Vagina (tissue), 2 donors: ENCODE measurements around the gene SF3B5. TPM values are rescaled to one million over a fixed set of nuclear protein-coding genes. Genes with fewer than 3 reads are reported as not detected.

Source experiments
- DNase-seq, 2 donors: peaks; one replicate each; pipeline ENCODE4 v3.0.0-alpha.2; 2017; ENCODE audit errors: extremely low spot score in 2 of 2
- H3K27ac ChIP-seq: fragments of 200-600 bp; sonication (generic); one replicate; pipeline ENCODE4 v1.5.1; 2019
- H3K27me3 ChIP-seq: fragments of 200-600 bp; sonication (generic); one replicate; pipeline ENCODE4 v1.5.1; 2019
- H3K36me3 ChIP-seq, 2 donors: fragments of 200-600 bp; sonication (generic); one replicate each; pipeline ENCODE4 v1.5.1; 2017 to 2019
- H3K4me1 ChIP-seq: fragments of 200-600 bp; sonication (generic); one replicate; pipeline ENCODE4 v1.5.1; 2019
- H3K4me3 ChIP-seq, 2 donors: fragments of 200-600 bp; sonication (generic); 1 replicate in 1 of 2; 2 replicates in 1 of 2; pipeline ENCODE4 v1.5.1; 2016 to 2019
- H3K9me3 ChIP-seq: fragments of 200-600 bp; sonication (generic); one replicate; pipeline ENCODE4 v1.5.1; 2019
- POLR2A ChIP-seq, 2 donors: fragments of 450-650 bp; IDR thresholded peaks; one replicate each; pipeline ENCODE4 v1.6.1; 2017; ENCODE audit warnings: antibody characterized with exemption in 2 of 2, mild to moderate bottlenecking in 2 of 2, moderate library complexity in 2 of 2
- POLR2AphosphoS5 ChIP-seq, 2 donors: sonication (generic); formaldehyde crosslinking; IDR thresholded peaks; one replicate each; pipeline ENCODE4 v1.9.0; 2017; ENCODE audit warnings: antibody characterized with exemption in 2 of 2, mild to moderate bottlenecking in 2 of 2, low read depth in 1 of 2; ENCODE audit not compliant: insufficient read depth in 1 of 2
- intact Hi-C: fragments of 100-400 bp; cut with DNase I; formaldehyde crosslinking; loops from one replicate; pipeline ENCODE4 v1.15.1; 2023
- total RNA-seq: library from RNA; depleted of rRNA; stranded (reverse); fragments of >200 nt; gene quantifications from one replicate; pipeline ENCODE4 v1.2.3, GENCODE V29; 2016
- TF ChIP-seq, protein P1 (sequence below), 3 experiments: fragments of 450-650 bp in 2 of 3; fragments of 200-600 bp in 1 of 3; sonication (generic) in 1 of 3; IDR thresholded peaks; one replicate each; pipeline ENCODE4 v1.5.1; 2017 to 2019; ENCODE audit warnings: antibody characterized with exemption in 3 of 3, mild to moderate bottlenecking in 2 of 3, moderate library complexity in 2 of 3

SF3B5 gene
- total RNA-seq, 1 donor from 2014 or later = 134 TPM

DNA sequence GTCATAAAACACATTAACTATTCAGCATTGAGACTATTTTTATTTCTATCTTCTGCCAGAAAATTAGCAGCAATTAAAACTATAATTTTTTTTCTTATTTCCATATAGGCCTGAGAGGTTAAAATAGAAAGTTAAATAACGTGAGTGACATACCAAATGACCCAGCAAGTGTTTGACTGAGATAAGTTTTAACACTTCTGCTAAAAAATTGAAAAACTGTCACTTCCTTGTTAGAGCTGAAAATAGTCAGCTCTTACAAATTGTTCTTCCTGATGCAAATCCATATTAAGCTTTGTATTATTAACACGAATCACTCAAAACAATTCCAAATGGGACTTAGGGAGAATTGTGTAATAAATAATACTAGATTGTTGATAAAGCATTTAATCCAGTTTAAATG is 28.5 kb upstream of the SF3B5 start:
- H3K27ac ChIP-seq = no peak overlapping the region
- no peaks in the 10 kb centered on the region for H3K4me1 ChIP-seq
- TF ChIP-seq, protein P1, sequence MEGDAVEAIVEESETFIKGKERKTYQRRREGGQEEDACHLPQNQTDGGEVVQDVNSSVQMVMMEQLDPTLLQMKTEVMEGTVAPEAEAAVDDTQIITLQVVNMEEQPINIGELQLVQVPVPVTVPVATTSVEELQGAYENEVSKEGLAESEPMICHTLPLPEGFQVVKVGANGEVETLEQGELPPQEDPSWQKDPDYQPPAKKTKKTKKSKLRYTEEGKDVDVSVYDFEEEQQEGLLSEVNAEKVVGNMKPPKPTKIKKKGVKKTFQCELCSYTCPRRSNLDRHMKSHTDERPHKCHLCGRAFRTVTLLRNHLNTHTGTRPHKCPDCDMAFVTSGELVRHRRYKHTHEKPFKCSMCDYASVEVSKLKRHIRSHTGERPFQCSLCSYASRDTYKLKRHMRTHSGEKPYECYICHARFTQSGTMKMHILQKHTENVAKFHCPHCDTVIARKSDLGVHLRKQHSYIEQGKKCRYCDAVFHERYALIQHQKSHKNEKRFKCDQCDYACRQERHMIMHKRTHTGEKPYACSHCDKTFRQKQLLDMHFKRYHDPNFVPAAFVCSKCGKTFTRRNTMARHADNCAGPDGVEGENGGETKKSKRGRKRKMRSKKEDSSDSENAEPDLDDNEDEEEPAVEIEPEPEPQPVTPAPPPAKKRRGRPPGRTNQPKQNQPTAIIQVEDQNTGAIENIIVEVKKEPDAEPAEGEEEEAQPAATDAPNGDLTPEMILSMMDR (IDR thresholded peaks at IDR 0.05) = no peak
- no peak for TF ChIP-seq POLR2A (IDR thresholded peaks at IDR 0.05)
- no peak for TF ChIP-seq POLR2AphosphoS5 (IDR thresholded peaks at IDR 0.05; ENCODE audit: insufficient read depth in 1 of 2, low read depth in 1 of 2)
- no peaks in the 10 kb centered on the region for H3K36me3 ChIP-seq
- H3K4me3 ChIP-seq = no peak overlapping the region
- intact Hi-C loops = no loop called here
- H3K27me3 ChIP-seq = no peaks in the 10 kb centered on the region
- H3K9me3 ChIP-seq = no peaks in the 10 kb centered on the region
- DNase-seq = no peak

DNA sequence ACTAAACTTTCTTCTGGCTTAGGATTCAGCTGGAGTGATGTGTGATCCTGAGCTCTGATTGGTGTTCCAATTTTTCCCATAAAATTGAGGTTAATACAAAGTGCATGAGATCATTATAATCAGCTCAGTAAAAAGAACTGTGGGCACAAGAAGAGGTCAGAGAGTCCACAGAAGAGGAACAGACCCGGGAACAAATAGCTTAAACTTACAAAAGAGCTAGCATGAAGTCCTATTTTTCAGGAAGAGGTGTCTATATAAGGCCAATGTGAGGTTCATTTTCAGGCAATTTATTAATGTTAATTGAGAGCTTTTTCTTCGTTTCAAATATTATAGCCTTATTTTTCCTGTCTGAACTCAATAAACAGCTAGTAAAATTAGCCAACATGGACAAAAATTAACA is 28.0 kb upstream of the SF3B5 start:
- TF ChIP-seq, protein P1 (IDR thresholded peaks at IDR 0.05) = no peak
- TF ChIP-seq POLR2AphosphoS5 (IDR thresholded peaks at IDR 0.05; ENCODE audit: insufficient read depth in 1 of 2, low read depth in 1 of 2) = no peak
- TF ChIP-seq POLR2A (IDR thresholded peaks at IDR 0.05) = no peak
- no peaks in the 10 kb centered on the region for H3K4me1 ChIP-seq

DNA sequence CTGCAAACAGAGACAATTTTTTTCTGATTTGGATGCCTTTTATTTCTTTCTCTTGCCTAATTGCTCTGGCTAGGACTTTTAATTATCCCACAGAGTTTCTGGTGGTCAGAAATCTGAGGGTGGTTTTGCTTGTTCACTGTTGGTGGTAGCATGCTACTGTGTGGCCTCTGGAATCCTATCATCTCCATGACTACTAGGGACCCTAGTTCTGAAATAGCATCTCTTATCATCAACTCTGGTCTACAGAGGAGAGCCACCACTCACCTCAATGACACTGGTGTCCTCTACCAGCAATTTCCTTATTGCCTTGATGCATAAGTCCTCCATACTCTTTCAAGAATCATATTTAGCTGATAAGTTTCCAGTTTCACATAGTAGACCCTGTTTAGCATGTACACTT is 27.5 kb upstream of the SF3B5 start:
- Histone ChIP-seq H3K9me3 (no peaks in the 10 kb centered on the region), H3K27me3 (no peaks in the 10 kb centered on the region), H3K4me1 (no peaks in the 10 kb centered on the region), H3K36me3 (no peaks in the 10 kb centered on the region), H3K4me3 (no peak overlapping the region), H3K27ac (no peak overlapping the region)
- TF ChIP-seq POLR2A (IDR thresholded peaks at IDR 0.05) (no peak), POLR2AphosphoS5 (IDR thresholded peaks at IDR 0.05; ENCODE audit: insufficient read depth in 1 of 2, low read depth in 1 of 2) (no peak)
- TF ChIP-seq, protein P1 (IDR thresholded peaks at IDR 0.05) = no peak
- intact Hi-C loops = no loop called here
- DNase-seq = no peak

More for the DNA sequence above, 28.0 kb upstream of the SF3B5 start:
- H3K27ac ChIP-seq = no peak overlapping the region
- DNase-seq = no peak
- no peaks in the 10 kb centered on the region for H3K27me3 ChIP-seq
- intact Hi-C loops = no loop called here
- no peaks in the 10 kb centered on the region for H3K36me3 ChIP-seq
- no peaks in the 10 kb centered on the region for H3K9me3 ChIP-seq
- H3K4me3 ChIP-seq = no peak overlapping the region

DNA sequence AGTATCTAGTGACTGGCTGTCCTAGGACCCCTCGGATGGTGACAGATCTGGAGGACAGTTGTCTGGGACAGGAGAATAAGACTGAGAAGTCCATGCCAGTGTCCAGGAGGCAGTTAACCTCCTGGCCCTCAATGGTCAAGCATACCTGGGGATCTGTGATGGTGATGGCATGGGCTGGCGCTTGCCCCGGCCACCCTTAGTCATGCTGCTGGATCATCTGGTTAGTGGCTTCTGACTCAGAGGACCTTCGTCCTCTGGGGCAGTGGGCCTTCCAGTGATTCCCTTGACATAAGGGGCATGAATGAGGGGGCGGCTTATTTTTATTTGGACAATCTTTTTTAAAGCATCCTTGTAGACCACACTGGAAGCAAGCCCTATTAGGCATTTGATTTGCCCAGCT is 24.0 kb upstream of the SF3B5 start:
- TF ChIP-seq POLR2AphosphoS5 (IDR thresholded peaks at IDR 0.05; ENCODE audit: insufficient read depth in 1 of 2, low read depth in 1 of 2) (no peak), POLR2A (IDR thresholded peaks at IDR 0.05) (no peak)
- TF ChIP-seq, protein P1 (IDR thresholded peaks at IDR 0.05) = no peak
- H3K36me3 ChIP-seq = no peaks in the 10 kb centered on the region
- no peaks in the 10 kb centered on the region for H3K27me3 ChIP-seq
- H3K4me3 ChIP-seq = no peak overlapping the region
- no peak overlapping the region for H3K27ac ChIP-seq
- H3K9me3 ChIP-seq = no peaks in the 10 kb centered on the region
- DNase-seq = no peak
- intact Hi-C loops = loop anchor here (10.0 kb wide), 1 partner anchor 375 kb away; no protein-coding TSS in a partner anchor
- no peaks in the 10 kb centered on the region for H3K4me1 ChIP-seq

DNA sequence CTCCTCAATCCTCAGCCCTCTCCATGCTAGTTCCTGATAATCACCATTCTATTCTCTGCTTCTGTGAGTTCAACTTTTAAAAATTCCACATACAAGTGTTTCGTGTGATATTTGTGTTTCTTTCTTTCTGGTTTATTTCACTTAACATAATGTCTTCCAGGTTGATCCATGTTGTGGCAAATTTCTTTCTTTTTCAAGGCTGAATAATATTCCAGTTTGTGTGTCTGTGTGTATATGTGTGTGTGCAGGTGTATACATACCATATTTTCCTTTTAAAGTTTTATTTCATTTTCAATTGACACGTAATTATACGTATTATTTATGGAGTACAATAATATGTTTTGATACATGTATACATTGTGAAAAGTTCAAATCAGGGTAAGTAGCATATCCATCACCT is 19.8 kb upstream of the SF3B5 start:
- Histone ChIP-seq H3K27ac (no peak overlapping the region), H3K4me3 (no peak overlapping the region), H3K9me3 (no peaks in the 10 kb centered on the region), H3K36me3 (no peaks in the 10 kb centered on the region), H3K4me1 (no peaks in the 10 kb centered on the region), H3K27me3 (no peaks in the 10 kb centered on the region)
- no peak for DNase-seq
- intact Hi-C loops = loop anchor here (10.0 kb wide), 1 partner anchor 380 kb away; no protein-coding TSS in a partner anchor
- no peak for TF ChIP-seq POLR2A (IDR thresholded peaks at IDR 0.05)
- no peak for TF ChIP-seq POLR2AphosphoS5 (IDR thresholded peaks at IDR 0.05; ENCODE audit: insufficient read depth in 1 of 2, low read depth in 1 of 2)
- TF ChIP-seq, protein P1 (IDR thresholded peaks at IDR 0.05) = no peak
